Liver (tissue), 9 donors: ENCODE data around the gene JPH3. TPM values are rescaled to one million over a fixed set of nuclear protein-coding genes. Genes with fewer than 3 reads are reported as not detected.

Experiments
- DNase-seq: peaks from one replicate; pipeline ENCODE4 v3.0.0-alpha.2; 2017; ENCODE audit warnings: low spot score
- H3K27ac ChIP-seq, 2 donors: one replicate each; pipeline ENCODE4 v1.7.0; 2013; ENCODE audit warnings: inconsistent platforms in 2 of 2, low read length in 2 of 2, control low read depth in 1 of 2, low read depth in 1 of 2, mild to moderate bottlenecking in 1 of 2
- H3K27me3 ChIP-seq, 4 donors: one replicate each; pipeline versions ENCODE4 v1.6.1 to v1.7.0; 2013; ENCODE audit warnings: low read length in 3 of 4, inconsistent platforms in 1 of 4, mild to moderate bottlenecking in 1 of 4, moderate library complexity in 1 of 4; ENCODE audit not compliant: control insufficient read depth in 4 of 4, insufficient read depth in 4 of 4
- H3K36me3 ChIP-seq, 4 donors: one replicate each; pipeline versions ENCODE4 v1.6.1 to v1.7.0; 2013; ENCODE audit warnings: low read length in 3 of 4, mild to moderate bottlenecking in 3 of 4, low read depth in 1 of 4, moderate library complexity in 1 of 4; ENCODE audit not compliant: control insufficient read depth in 4 of 4, insufficient read depth in 3 of 4
- H3K4me1 ChIP-seq, 4 donors: one replicate each; pipeline versions ENCODE4 v1.6.1 to v1.7.0; 2013; ENCODE audit warnings: low read length in 3 of 4, mild to moderate bottlenecking in 3 of 4, moderate library complexity in 1 of 4; ENCODE audit not compliant: control insufficient read depth in 4 of 4, insufficient read depth in 4 of 4
- H3K4me3 ChIP-seq, 3 donors: one replicate each; pipeline versions ENCODE4 v1.6.1 to v1.7.0; 2013; ENCODE audit warnings: low read length in 3 of 3, control low read depth in 1 of 3, low read depth in 1 of 3, mild to moderate bottlenecking in 1 of 3
- H3K9ac ChIP-seq, 2 donors: one replicate each; pipeline ENCODE4 v1.7.0; 2013; ENCODE audit warnings: low read length in 2 of 2, mild to moderate bottlenecking in 2 of 2, moderate library complexity in 2 of 2, control low read depth in 1 of 2, low read depth in 1 of 2
- H3K9me3 ChIP-seq, 4 donors: one replicate each; pipeline versions ENCODE4 v1.6.1 to v1.7.0; 2013; ENCODE audit warnings: low read length in 3 of 4; ENCODE audit not compliant: control insufficient read depth in 4 of 4
- CTCF ChIP-seq: fragments of 150-350 bp; IDR thresholded peaks from 2 replicates; pipeline ENCODE4 v1.5.1; 2017; ENCODE audit warnings: improper control_type of control experiment, low read depth, low read length; ENCODE audit not compliant: missing input control
- EGR1 ChIP-seq, 2 donors: IDR thresholded peaks; 2 replicates each; pipeline ENCODE4 v1.6.1; 2016 to 2018; ENCODE audit warnings: antibody characterized with exemption in 2 of 2, low read depth in 2 of 2
- FOXA1 ChIP-seq: IDR thresholded peaks from 2 replicates; pipeline ENCODE4 v1.6.1; 2016; ENCODE audit warnings: antibody characterized with exemption
- FOXA2 ChIP-seq: IDR thresholded peaks from 2 replicates; pipeline ENCODE4 v1.6.1; 2016; ENCODE audit warnings: antibody characterized with exemption
- GABPA ChIP-seq, 2 donors: IDR thresholded peaks in 1 of 2; conservative IDR thresholded peaks in 1 of 2; 2 replicates each; pipeline ENCODE4 v1.6.1; 2016; ENCODE audit warnings: antibody characterized with exemption in 2 of 2, mild to moderate bottlenecking in 1 of 2, moderate library complexity in 1 of 2
- HNF4A ChIP-seq, 2 donors: conservative IDR thresholded peaks; 2 replicates each; pipeline ENCODE4 v1.6.1; 2016; ENCODE audit warnings: antibody characterized with exemption in 2 of 2, mild to moderate bottlenecking in 2 of 2
- JUND ChIP-seq, 2 donors: IDR thresholded peaks; 2 replicates each; pipeline ENCODE4 v1.6.1; 2016; ENCODE audit warnings: antibody characterized with exemption in 2 of 2
- NR2F2 ChIP-seq: IDR thresholded peaks from 2 replicates; pipeline ENCODE4 v1.6.1; 2016; ENCODE audit warnings: antibody characterized with exemption
- RAD21 ChIP-seq, 2 donors: IDR thresholded peaks; 2 replicates each; pipeline ENCODE4 v1.6.1; 2016; ENCODE audit warnings: antibody characterized with exemption in 2 of 2, mild to moderate bottlenecking in 2 of 2
- REST ChIP-seq: IDR thresholded peaks from 2 replicates; pipeline ENCODE4 v1.6.1; 2016; ENCODE audit warnings: antibody characterized with exemption, mild to moderate bottlenecking
- SP1 ChIP-seq: IDR thresholded peaks from 2 replicates; pipeline ENCODE4 v1.6.1; 2018; ENCODE audit warnings: antibody characterized with exemption, mild to moderate bottlenecking
- TAF1 ChIP-seq: conservative IDR thresholded peaks from 2 replicates; pipeline ENCODE4 v1.6.1; 2016; ENCODE audit warnings: antibody characterized with exemption, mild to moderate bottlenecking
- YY1 ChIP-seq: IDR thresholded peaks from 2 replicates; pipeline ENCODE4 v1.6.1; 2016; ENCODE audit warnings: antibody characterized with exemption, mild to moderate bottlenecking
- ZBTB33 ChIP-seq: IDR thresholded peaks from 2 replicates; pipeline ENCODE4 v1.6.1; 2016; ENCODE audit warnings: antibody characterized with exemption
- WGBS: extraction: QIAGEN DNeasy Blood & Tissue Kit; methylation state at CpG from one replicate; pipeline ENCODE4 v1.1.7; 2013; 5-methylcytosine and 5-hydroxymethylcytosine counted together
- polyA plus RNA-seq, 2 donors: library from polyadenylated mRNA; stranded (reverse) in 1 of 2; unstranded in 1 of 2; fragments of 200-250 nt in 1 of 2; fragments of >200 nt in 1 of 2; fragmentation: Nextera tagmentation in 1 of 2; extraction: Ambion mirVana in 1 of 2; gene quantifications; one replicate each; pipeline versions ENCODE4 v1.2.1 to v1.2.3, GENCODE V29; 2013 to 2015
- total RNA-seq, 2 donors: library from RNA; depleted of rRNA; stranded (reverse); fragments of >200 nt; gene quantifications; one replicate each; pipeline ENCODE4 v1.2.3, GENCODE V29; 2014
- donor health status: healthy.
- donor health status: healthy.
- donor health status: healthy.
- donor health status: healthy.
- donor health status: healthy.

JPH3 gene
- total and polyA plus RNA-seq, 4 donors, result under 0.01 to 0.09 (median 0.04) TPM

- no peak overlapping the region for H3K4me3 ChIP-seq
- no peak overlapping the region for H3K27ac ChIP-seq
- WGBS, result 82% methylated on average over 12 of the region's 12 CpGs
- H3K36me3 ChIP-seq, result no peaks in the 10 kb centered on the region
- H3K9me3 ChIP-seq, result no peaks in the 10 kb centered on the region
- H3K9ac ChIP-seq, result no peak overlapping the region
- no peak for DNase-seq
- peaks cover 0 to 22% (median 14%) of the 10 kb centered on the region in 4 donors for H3K4me1 ChIP-seq
- no peaks in the 10 kb centered on the region for H3K27me3 ChIP-seq
- TF ChIP-seq ZBTB33, result no peak
- no peak for TF ChIP-seq SP1
- no peak for TF ChIP-seq CTCF
- no peak for TF ChIP-seq JUND (IDR thresholded peaks at IDR 0.05)
- no peak for TF ChIP-seq HNF4A (conservative IDR thresholded peaks at IDR 0.05)
- TF ChIP-seq GABPA (IDR thresholded peaks at IDR 0.05 in 1 of 2, conservative IDR thresholded peaks at IDR 0.05 in 1 of 2), result no peak
- no peak for TF ChIP-seq NR2F2
- no peak for TF ChIP-seq TAF1
- no peak for TF ChIP-seq FOXA2
- no peak for TF ChIP-seq FOXA1
- no peak for TF ChIP-seq EGR1 (IDR thresholded peaks at IDR 0.05; ENCODE audit: low read depth in 2 of 2)
- TF ChIP-seq REST, result no peak
- no peak for TF ChIP-seq YY1
- TF ChIP-seq RAD21 (IDR thresholded peaks at IDR 0.05), result no peak
Observed at GRCh38 chr16:87560428-87561199, 41.7 kb upstream of the JPH3 start.
